GM18519 (cell line): ENCODE data around the gene ZDHHC13.
"Not testable (repeated sequence)": the region's sequence is repeated elsewhere in the genome, so short reads cannot be mapped to it uniquely, and the experiment has no call there.

Source experiments
- ATAC-seq: cut with Tn5 transposase; IDR thresholded peaks from one replicate; pipeline ENCODE4 v1.9.1; 2021; ENCODE audit warnings: mild to moderate bottlenecking, moderate library complexity; ENCODE audit not compliant: unreplicated experiment, low FRiP score

The ZDHHC13 gene

GRCh38 chr11:19094859-19095258 lies 22.1 kb upstream of the ZDHHC13 start:
- ATAC-seq = no peak

GRCh38 chr11:19099093-19099492 lies 17.9 kb upstream of the ZDHHC13 start:
- no peak for ATAC-seq

- ATAC-seq = no peak
These were observed 16.1 kb upstream of the ZDHHC13 start for GRCh38 chr11:19100885-19101284.

- ATAC-seq = no peak
These were observed 15.0 kb upstream of the ZDHHC13 start for GRCh38 chr11:19101796-19102520.

GRCh38 chr11:19102521-19102900 lies 14.5 kb upstream of the ZDHHC13 start:
- ATAC-seq = no peak

GRCh38 chr11:19105011-19105410 lies 12.0 kb upstream of the ZDHHC13 start:
- no peak for ATAC-seq

GRCh38 chr11:19107125-19107524 lies 9.8 kb upstream of the ZDHHC13 start:
- ATAC-seq = no peak

GRCh38 chr11:19110295-19110694 lies 6.7 kb upstream of the ZDHHC13 start:
- no peak for ATAC-seq

GRCh38 chr11:19111809-19112208 lies 5.2 kb upstream of the ZDHHC13 start:
- ATAC-seq = no peak

- no peak for ATAC-seq
These were observed 545 bp upstream of the ZDHHC13 start for GRCh38 chr11:19116276-19116970.

GRCh38 chr11:19117760-19118097 lies 761 bp downstream of the ZDHHC13 start:
- no peak for ATAC-seq

- no peak for ATAC-seq
These were observed 4.7 kb downstream of the ZDHHC13 start for GRCh38 chr11:19121646-19122045.

- no peak for ATAC-seq
These were observed 6.1 kb downstream of the ZDHHC13 start for GRCh38 chr11:19122960-19123615.

- ATAC-seq = not testable (repeated sequence)
These were observed 9.8 kb downstream of the ZDHHC13 start for GRCh38 chr11:19126562-19127325.

GRCh38 chr11:19134004-19134403 lies 17.0 kb downstream of the ZDHHC13 start:
- ATAC-seq = no peak

GRCh38 chr11:19136884-19137283 lies 19.9 kb downstream of the ZDHHC13 start:
- ATAC-seq = not testable (repeated sequence)

- no peak for ATAC-seq
These were observed 28.4 kb downstream of the ZDHHC13 start for GRCh38 chr11:19145319-19145718.

- no peak for ATAC-seq
These were observed 39.9 kb downstream of the ZDHHC13 start for GRCh38 chr11:19156892-19157291.

GRCh38 chr11:19160847-19161246 lies 43.9 kb downstream of the ZDHHC13 start:
- ATAC-seq = no peak

- ATAC-seq = no peak
These were observed 44.7 kb downstream of the ZDHHC13 start for GRCh38 chr11:19161651-19162050.

GRCh38 chr11:19162951-19163505 lies 46.1 kb downstream of the ZDHHC13 start:
- no peak for ATAC-seq
